HCT116 (cell line): Measurements from ENCODE around the gene ITGBL1. TPM values are rescaled to one million over a fixed set of nuclear protein-coding genes. Genes with fewer than 3 reads are reported as not detected.

ENCODE experiments used
- ATAC-seq: fragments of 200-7000 bp; cut with Tn5 transposase; 2 replicates; pipeline ENCODE4 v1.9.1; 2020; ENCODE audit warnings: mild to moderate bottlenecking, moderate library complexity
- BruUV-seq: library from RNA; stranded (reverse); fragments of 400-500 nt; replicated peaks from 2 replicates; lab custom pipeline; 2021; lab: Mats Ljungman, UMichigan
- CTCF ChIA-PET: fragments of 300-600 bp; sonication (Branson Sonifier 250); formaldehyde crosslinking; loops from one replicate; lab custom pipeline; 2021; ENCODE audit warnings: antibody characterized with exemption; lab: Charles Lee
- POLR2A ChIA-PET: fragments of 300-600, 350-600 bp; sonication (Branson Sonifier 250); formaldehyde crosslinking; loops from one replicate; lab custom pipeline; 2021; ENCODE audit warnings: antibody characterized with exemption; lab: Charles Lee
- RAD21 ChIA-PET, 2 experiments: fragments of 300-600 bp; sonication (Branson Sonifier 250); formaldehyde crosslinking; loops; one replicate each; lab custom pipeline; 2023; ENCODE audit warnings: low total read pairs in 2 of 2; ENCODE audit not compliant: uncharacterized antibody in 2 of 2, unreplicated experiment in 2 of 2, low non-redundant PET in 1 of 2; lab: Charles Lee
- DNase-seq: peaks from one replicate; pipeline ENCODE4 v3.0.0-alpha.2; 2010; ENCODE audit warnings: low read depth, low spot score
- H2AFZ ChIP-seq: fragments of 200-600 bp; shearing (Covaris generic), sonication (generic); 2 replicates; pipeline ENCODE4 v1.6.1; 2017; ENCODE audit warnings: low read depth, mixed run types, mixed read lengths, antibody characterized with exemption, low read length; ENCODE audit not compliant: poor library complexity, severe bottlenecking
- H3K27ac ChIP-seq: 2 replicates; pipeline ENCODE4 v1.5.1; 2012; ENCODE audit warnings: low read depth, low read length
- H3K27me3 ChIP-seq: fragments of 200-600 bp; sonication (generic); 2 replicates; pipeline ENCODE4 v1.6.1; 2016; ENCODE audit warnings: mixed run types, low read length, mixed read lengths; ENCODE audit not compliant: insufficient read depth
- H3K36me3 ChIP-seq, 2 experiments: fragments of 200-500 bp in 1 of 2; fragments of 200-600 bp in 1 of 2; sonication (Bioruptor generic) in 1 of 2; sonication (generic) in 1 of 2; 2 replicates each; pipeline versions ENCODE4 v1.5.1 to v1.6.1; 2014 to 2016; ENCODE audit warnings: low read length in 2 of 2, inconsistent platforms in 1 of 2, mixed read lengths in 1 of 2, mixed run types in 1 of 2; ENCODE audit not compliant: insufficient read depth in 2 of 2, control insufficient read depth in 1 of 2
- H3K4me1 ChIP-seq, 2 experiments: fragments of 200-600 bp in 1 of 2; sonication (generic) in 1 of 2; 2 replicates each; pipeline versions ENCODE4 v1.5.1 to v1.6.1; 2012 to 2017; ENCODE audit warnings: low read length in 2 of 2, inconsistent platforms in 1 of 2, mild to moderate bottlenecking in 1 of 2, mixed read lengths in 1 of 2, mixed run types in 1 of 2, moderate library complexity in 1 of 2; ENCODE audit not compliant: insufficient read depth in 2 of 2, control insufficient read depth in 1 of 2
- H3K4me2 ChIP-seq: fragments of 200-600 bp; sonication (generic); 2 replicates; pipeline ENCODE4 v1.6.1; 2017; ENCODE audit warnings: mixed run types, low read length, mixed read lengths
- H3K4me3 ChIP-seq, 2 experiments: fragments of 200-600 bp in 1 of 2; sonication (generic) in 1 of 2; replicated peaks in 1 of 2; 2 replicates each; pipeline ENCODE4 v1.5.1; 2011 to 2016; ENCODE audit warnings: low read length in 2 of 2, control low read depth in 1 of 2, low read depth in 1 of 2, mild to moderate bottlenecking in 1 of 2, mixed read lengths in 1 of 2, mixed run types in 1 of 2
- H3K79me2 ChIP-seq: fragments of 200-600 bp; sonication (generic); 2 replicates; pipeline ENCODE4 v1.6.1; 2017; ENCODE audit warnings: mild to moderate bottlenecking, mixed run types, low read length, moderate library complexity, mixed read lengths; ENCODE audit not compliant: insufficient read depth
- H3K9ac ChIP-seq: fragments of 200-600 bp; sonication (generic); 2 replicates; pipeline ENCODE4 v1.6.1; 2016; ENCODE audit warnings: low read length, mixed read lengths
- H3K9me2 ChIP-seq: fragments of 200-600 bp; sonication (generic), shearing (Covaris generic); 2 replicates; pipeline ENCODE4 v1.6.1; 2017; ENCODE audit warnings: mixed run types, mild to moderate bottlenecking, moderate library complexity; ENCODE audit not compliant: insufficient read depth
- H3K9me3 ChIP-seq, 2 experiments: fragments of 200-500 bp in 1 of 2; fragments of 200-600 bp in 1 of 2; sonication (Bioruptor generic) in 1 of 2; sonication (generic) in 1 of 2; 2 replicates each; pipeline ENCODE4 v1.6.1; 2014 to 2017; ENCODE audit warnings: low read length in 2 of 2, mixed read lengths in 2 of 2, inconsistent platforms in 1 of 2, low read depth in 1 of 2, mild to moderate bottlenecking in 1 of 2, mixed run types in 1 of 2, moderate library complexity in 1 of 2; ENCODE audit not compliant: control insufficient read depth in 1 of 2, insufficient read depth in 1 of 2
- H4K20me1 ChIP-seq: fragments of 200-600 bp; sonication (generic), shearing (Covaris generic); 2 replicates; pipeline ENCODE4 v1.6.1; 2017; ENCODE audit warnings: mixed run types, mild to moderate bottlenecking, moderate library complexity; ENCODE audit not compliant: insufficient read depth
- CBX3 ChIP-seq: IDR thresholded peaks from 2 replicates; pipeline ENCODE4 v1.6.1; 2012; ENCODE audit warnings: low read depth
- CEBPB ChIP-seq: IDR thresholded peaks from 2 replicates; pipeline ENCODE4 v1.6.1; 2012; ENCODE audit warnings: low read depth
- CTCF ChIP-seq, 3 experiments: fragments of 200-600 bp in 1 of 3; sonication (generic) in 1 of 3; IDR thresholded peaks in 2 of 3; conservative IDR thresholded peaks in 1 of 3; 2 replicates each; pipeline ENCODE4 v1.5.1; 2012 to 2017; ENCODE audit warnings: low read depth in 2 of 3, low read length in 2 of 3, antibody characterized with exemption in 1 of 3, borderline replicate concordance in 1 of 3, control low read depth in 1 of 3, mild to moderate bottlenecking in 1 of 3, mixed read lengths in 1 of 3, mixed run types in 1 of 3, moderate library complexity in 1 of 3; ENCODE audit not compliant: insufficient read depth in 1 of 3
- EGR1 ChIP-seq: IDR thresholded peaks from 2 replicates; pipeline ENCODE4 v1.6.1; 2012; ENCODE audit warnings: low read depth
- ELF1 ChIP-seq: IDR thresholded peaks from 2 replicates; pipeline ENCODE4 v1.6.1; 2012; ENCODE audit warnings: low read depth, borderline replicate concordance
- EZH2 ChIP-seq: fragments of 200-600 bp; sonication (generic); IDR thresholded peaks from 2 replicates; pipeline ENCODE4 v1.6.1; 2017; ENCODE audit warnings: antibody characterized with exemption, mixed run types
- EZH2phosphoT487 ChIP-seq: fragments of 200-600 bp; IDR thresholded peaks from 2 replicates; pipeline ENCODE4 v1.6.1; 2018; ENCODE audit warnings: antibody characterized with exemption, borderline replicate concordance
- FOSL1 ChIP-seq: IDR thresholded peaks from 2 replicates; pipeline ENCODE4 v1.6.1; 2012; ENCODE audit warnings: low read depth
- JUND ChIP-seq: IDR thresholded peaks from 2 replicates; pipeline ENCODE4 v1.6.1; 2012
- MAX ChIP-seq: IDR thresholded peaks from 2 replicates; pipeline ENCODE4 v1.6.1; 2012
- POLR2AphosphoS5 ChIP-seq: IDR thresholded peaks from 2 replicates; pipeline ENCODE4 v1.6.1; 2011; ENCODE audit warnings: mild to moderate bottlenecking, low read depth, low read length, moderate library complexity
- REST ChIP-seq: IDR thresholded peaks from 2 replicates; pipeline ENCODE4 v1.6.1; 2012; ENCODE audit warnings: low read depth
- SIN3A ChIP-seq: IDR thresholded peaks from 2 replicates; pipeline ENCODE4 v1.6.1; 2012; ENCODE audit warnings: low read depth
- SP1 ChIP-seq: IDR thresholded peaks from 2 replicates; pipeline ENCODE4 v1.6.1; 2012; ENCODE audit warnings: low read depth
- SRF ChIP-seq: IDR thresholded peaks from 2 replicates; pipeline ENCODE4 v1.6.1; 2012; ENCODE audit warnings: low read depth
- TCF7L2 ChIP-seq: IDR thresholded peaks from 2 replicates; pipeline ENCODE4 v1.7.0; 2011; ENCODE audit warnings: borderline replicate concordance, inconsistent platforms; ENCODE audit not compliant: insufficient read depth, insufficient read length; ENCODE audit errors: extremely low read depth
- ZBTB33 ChIP-seq: IDR thresholded peaks from 2 replicates; pipeline ENCODE4 v1.6.1; 2011; ENCODE audit warnings: mild to moderate bottlenecking, low read length, moderate library complexity; ENCODE audit not compliant: insufficient replicate concordance; ENCODE audit errors: extremely low read depth
- ZFX ChIP-seq: fragments of 450-650 bp; IDR thresholded peaks from 2 replicates; pipeline ENCODE4 v1.6.1; 2017
- ZNF274 ChIP-seq: fragments of 200-500 bp; sonication (Bioruptor generic); IDR thresholded peaks from 2 replicates; pipeline ENCODE4 v1.6.1; 2014; ENCODE audit warnings: mild to moderate bottlenecking, low read depth, low read length, inconsistent platforms
- intact Hi-C: fragments of 100-400 bp; cut with micrococcal nuclease; formaldehyde crosslinking; loops from 2 replicates; pipeline ENCODE4 v1.10.0; 2022
- total RNA-seq: library from RNA; stranded (reverse); gene quantifications from one replicate; pipeline ENCODE4 v1.2.1, GENCODE V29; 2021; ENCODE audit not compliant: unreplicated experiment

The ITGBL1 gene
- total RNA-seq, 1 experiment from 2014 or later = 0.66 TPM

- no peaks in the 10 kb centered on the region for H3K79me2 ChIP-seq
- no peak overlapping the region for H3K9ac ChIP-seq
- intact Hi-C loops = no loop called here
- H3K36me3 ChIP-seq = no peaks in the 10 kb centered on the region
- no peaks in the 10 kb centered on the region for H3K4me1 ChIP-seq
- ATAC-seq (no peak), DNase-seq (no peak)
- no peak overlapping the region for H3K27ac ChIP-seq
- H3K4me2 ChIP-seq = no peak overlapping the region
- H2AFZ ChIP-seq = no peak overlapping the region
- no peak for TF ChIP-seq SIN3A
- no peak for TF ChIP-seq EZH2phosphoT487
- no peak for TF ChIP-seq CBX3
- TF ChIP-seq JUND = no peak
- no peak for TF ChIP-seq POLR2AphosphoS5
- no peak for TF ChIP-seq EZH2
- no peak for TF ChIP-seq EGR1
- TF ChIP-seq ZNF274 = no peak
- TF ChIP-seq ZFX = no peak
- no peak for TF ChIP-seq FOSL1
- no peak for TF ChIP-seq CEBPB
- no peak for TF ChIP-seq MAX
- TF ChIP-seq TCF7L2 = no peak
- TF ChIP-seq SP1 = no peak
- no peak for TF ChIP-seq SRF
- TF ChIP-seq ELF1 = no peak
- no peak for TF ChIP-seq CTCF (IDR thresholded peaks at IDR 0.05 in 2 of 3, conservative IDR thresholded peaks at IDR 0.05 in 1 of 3; ENCODE audit: borderline replicate concordance in 1 of 3, insufficient read depth in 1 of 3, low read depth in 2 of 3, low read length in 2 of 3)
- no peak for TF ChIP-seq REST
- no peak for TF ChIP-seq ZBTB33
- no peaks in the 10 kb centered on the region for H3K9me2 ChIP-seq
- ChIA-PET CTCF (no interaction called here), RAD21 (no interaction called here), POLR2A (no interaction called here)
- BruUV-seq = no TSS peak
- H3K4me3 ChIP-seq = no peak overlapping the region
- H4K20me1 ChIP-seq = no peaks in the 10 kb centered on the region
- no peaks in the 10 kb centered on the region for H3K27me3 ChIP-seq
- H3K9me3 ChIP-seq = peaks cover 0 to 6% of the 10 kb centered on the region in 2 experiments; a peak in 1 of 4 replicates
Observed at GRCh38 chr13:101736566-101736965, 284.1 kb downstream of the ITGBL1 start.
